Ovary (tissue), 3 donors: ENCODE results near the gene KIAA0825.

ENCODE experiments used
- POLR2A ChIP-seq: fragments of 450-650 bp; IDR thresholded peaks from one replicate; pipeline ENCODE4 v1.6.1; 2017; ENCODE audit warnings: antibody characterized with exemption, mild to moderate bottlenecking, moderate library complexity
- TF ChIP-seq, protein P1 (sequence below), 3 donors: fragments of 450-650 bp in 2 of 3; fragments of 200-600 bp in 1 of 3; IDR thresholded peaks; one replicate each; pipeline versions ENCODE4 v1.5.1 to v1.8.0; 2016 to 2022; ENCODE audit warnings: antibody characterized with exemption in 3 of 3, mild to moderate bottlenecking in 1 of 3
- donor health status: DM: no; HTN: no; CAD: no.

DNA sequence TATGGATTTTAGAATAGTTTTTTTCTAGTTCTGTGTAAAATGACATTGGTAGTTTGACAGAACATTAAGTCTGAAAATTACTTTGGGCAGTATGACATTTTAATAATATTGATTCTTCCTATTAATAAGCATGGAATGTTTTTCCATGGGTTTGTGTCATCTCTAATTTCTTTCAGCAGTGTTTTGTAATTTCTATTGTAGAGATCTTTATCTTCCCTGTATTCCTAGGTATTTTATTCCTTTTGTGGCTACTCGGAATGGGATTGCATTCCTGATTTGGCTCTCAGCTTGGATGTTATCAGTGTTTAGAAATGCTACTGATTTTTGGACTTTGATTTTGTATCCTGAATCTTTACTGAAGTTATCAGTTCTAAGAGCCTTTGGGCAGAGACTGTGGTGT, 420.4 kb downstream of the KIAA0825 start:
- TF ChIP-seq, protein P1, sequence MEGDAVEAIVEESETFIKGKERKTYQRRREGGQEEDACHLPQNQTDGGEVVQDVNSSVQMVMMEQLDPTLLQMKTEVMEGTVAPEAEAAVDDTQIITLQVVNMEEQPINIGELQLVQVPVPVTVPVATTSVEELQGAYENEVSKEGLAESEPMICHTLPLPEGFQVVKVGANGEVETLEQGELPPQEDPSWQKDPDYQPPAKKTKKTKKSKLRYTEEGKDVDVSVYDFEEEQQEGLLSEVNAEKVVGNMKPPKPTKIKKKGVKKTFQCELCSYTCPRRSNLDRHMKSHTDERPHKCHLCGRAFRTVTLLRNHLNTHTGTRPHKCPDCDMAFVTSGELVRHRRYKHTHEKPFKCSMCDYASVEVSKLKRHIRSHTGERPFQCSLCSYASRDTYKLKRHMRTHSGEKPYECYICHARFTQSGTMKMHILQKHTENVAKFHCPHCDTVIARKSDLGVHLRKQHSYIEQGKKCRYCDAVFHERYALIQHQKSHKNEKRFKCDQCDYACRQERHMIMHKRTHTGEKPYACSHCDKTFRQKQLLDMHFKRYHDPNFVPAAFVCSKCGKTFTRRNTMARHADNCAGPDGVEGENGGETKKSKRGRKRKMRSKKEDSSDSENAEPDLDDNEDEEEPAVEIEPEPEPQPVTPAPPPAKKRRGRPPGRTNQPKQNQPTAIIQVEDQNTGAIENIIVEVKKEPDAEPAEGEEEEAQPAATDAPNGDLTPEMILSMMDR (IDR thresholded peaks at IDR 0.05), result no peak
- no peak for TF ChIP-seq POLR2A
